A549 (cell line): Measurements from ENCODE around the gene INHA.

Source experiments
- CEBPB ChIP-seq, 2 experiments: fragments of >200 bp in 1 of 2; sonication (Bioruptor Twin) in 1 of 2; formaldehyde crosslinking in 1 of 2; IDR thresholded peaks; 2 replicates each; pipeline ENCODE4 v1.6.1; 2012 to 2016
- CTCF ChIP-seq: fragments of >200 bp; sonication (Bioruptor Twin); formaldehyde crosslinking; IDR thresholded peaks from 3 replicates; pipeline ENCODE4 v1.5.1; 2016
- EP300 ChIP-seq, 2 experiments: fragments of >200 bp; sonication (Bioruptor Twin); formaldehyde crosslinking; IDR thresholded peaks; 2 replicates in 1 of 2; 3 replicates in 1 of 2; pipeline ENCODE4 v1.6.1; 2016 to 2017
- ESRRA ChIP-seq: fragments of 150-350 bp; IDR thresholded peaks from 2 replicates; pipeline ENCODE4 v1.6.1; 2014; ENCODE audit warnings: mild to moderate bottlenecking, low read length, borderline replicate concordance
- JUN ChIP-seq, 2 experiments: fragments of >200 bp; sonication (Bioruptor Twin); formaldehyde crosslinking; IDR thresholded peaks; 2 replicates in 1 of 2; 3 replicates in 1 of 2; pipeline ENCODE4 v1.6.1; 2016 to 2017
- MAFK ChIP-seq: fragments of 450-650 bp; IDR thresholded peaks from 2 replicates; pipeline ENCODE4 v1.6.1; 2014; ENCODE audit not compliant: partially characterized antibody
- RARB ChIP-seq: fragments of 250-450 bp; sonication (Bioruptor Pico); IDR thresholded peaks from 2 replicates; pipeline ENCODE4 v1.8.0; 2021; ENCODE audit warnings: mild to moderate bottlenecking, moderate library complexity
- RCOR1 ChIP-seq: fragments of 150-350 bp; IDR thresholded peaks from 2 replicates; pipeline ENCODE4 v1.6.1; 2014; ENCODE audit warnings: antibody characterized with exemption, low read length, low read depth
- USF2 ChIP-seq: fragments of 450-650 bp; IDR thresholded peaks from 2 replicates; pipeline ENCODE4 v1.6.1; 2014; ENCODE audit warnings: antibody characterized with exemption
- TF ChIP-seq, protein P1 (sequence below): fragments of >200 bp; sonication (Bioruptor Twin); formaldehyde crosslinking; IDR thresholded peaks from 3 replicates; pipeline ENCODE4 v1.6.1; 2016
- TF ChIP-seq, protein P2 (sequence below): fragments of >200 bp; sonication (Bioruptor Twin); formaldehyde crosslinking; IDR thresholded peaks from 2 replicates; pipeline ENCODE4 v1.6.1; 2016

- TF ChIP-seq ESRRA (no peak), MAFK (no peak), CTCF (no peak), EP300 (IDR thresholded peaks at IDR 0.05) (no peak), RCOR1 (no peak), RARB (CRISPR knock-in tag) (no peak), JUN (IDR thresholded peaks at IDR 0.05) (no peak), CEBPB (IDR thresholded peaks at IDR 0.05) (no peak), USF2 (no peak)
- TF ChIP-seq, protein P1, sequence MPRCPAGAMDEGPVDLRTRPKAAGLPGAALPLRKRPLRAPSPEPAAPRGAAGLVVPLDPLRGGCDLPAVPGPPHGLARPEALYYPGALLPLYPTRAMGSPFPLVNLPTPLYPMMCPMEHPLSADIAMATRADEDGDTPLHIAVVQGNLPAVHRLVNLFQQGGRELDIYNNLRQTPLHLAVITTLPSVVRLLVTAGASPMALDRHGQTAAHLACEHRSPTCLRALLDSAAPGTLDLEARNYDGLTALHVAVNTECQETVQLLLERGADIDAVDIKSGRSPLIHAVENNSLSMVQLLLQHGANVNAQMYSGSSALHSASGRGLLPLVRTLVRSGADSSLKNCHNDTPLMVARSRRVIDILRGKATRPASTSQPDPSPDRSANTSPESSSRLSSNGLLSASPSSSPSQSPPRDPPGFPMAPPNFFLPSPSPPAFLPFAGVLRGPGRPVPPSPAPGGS, result no peak
- TF ChIP-seq, protein P2, sequence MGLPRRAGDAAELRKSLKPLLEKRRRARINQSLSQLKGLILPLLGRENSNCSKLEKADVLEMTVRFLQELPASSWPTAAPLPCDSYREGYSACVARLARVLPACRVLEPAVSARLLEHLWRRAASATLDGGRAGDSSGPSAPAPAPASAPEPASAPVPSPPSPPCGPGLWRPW, result no peak
These were observed 5.0 kb upstream of the INHA start for GRCh38 chr2:219567131-219567530.
